SK-N-MC (cell line): ENCODE data around the gene SYNGR1.

Source experiments
- EZH2 ChIP-seq: fragments of 200-600 bp; sonication (generic); IDR thresholded peaks from one replicate; pipeline ENCODE4 v1.6.1; 2017; ENCODE audit warnings: antibody characterized with exemption
- FOXP2 ChIP-seq: optimal IDR thresholded peaks from 2 replicates; pipeline ENCODE3; 2011; ENCODE audit warnings: mild to moderate bottlenecking, moderate library complexity; ENCODE audit not compliant: insufficient read depth; ENCODE audit errors: extremely low read length, control extremely low read depth
- POLR2AphosphoS5 ChIP-seq: IDR thresholded peaks from 2 replicates; pipeline ENCODE4 v1.6.1; 2012; ENCODE audit warnings: mild to moderate bottlenecking, low read depth, low read length, borderline replicate concordance

DNA sequence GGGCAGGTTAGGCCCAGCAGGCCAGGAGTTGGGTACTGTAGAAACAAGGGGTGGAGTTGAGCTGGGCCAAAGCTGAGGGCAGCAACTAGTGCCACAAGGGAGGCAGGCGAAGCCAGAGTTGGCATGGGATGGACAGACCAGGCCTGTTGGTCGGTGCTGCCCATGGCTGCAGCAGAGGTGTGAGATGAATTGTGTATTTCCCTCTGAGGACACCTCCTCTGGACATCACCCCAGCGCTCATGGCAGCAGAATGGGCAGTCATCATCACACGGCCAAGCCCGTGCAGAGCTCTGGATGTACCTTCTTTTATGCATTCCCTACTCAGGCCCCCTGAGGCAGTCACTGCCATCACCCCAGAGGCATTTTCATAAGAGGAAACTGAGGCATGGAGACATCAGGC, 70.1 kb downstream of the SYNGR1 start:
- TF ChIP-seq EZH2 (no peak), POLR2AphosphoS5 (no peak), FOXP2 (no peak)
